Measurements from ENCODE around the gene VTA1. TPM values are rescaled to one million over a fixed set of nuclear protein-coding genes. Genes with fewer than 3 reads are reported as not detected.

The VTA1 gene
- total RNA-seq, 8 experiments from 2014 or later, result 49.3 to 78.3 (median 57.4) TPM

- 0 to 90% (median 55%) methylated on average over 1 to 3 of the region's 3 CpGs for WGBS, 10 experiments
- no peak overlapping the region for H3K27ac ChIP-seq
- no peaks in the 10 kb centered on the region for H3K4me1 ChIP-seq (replicated peaks in 1 of 2)
- no peak overlapping the region for H3K4me3 ChIP-seq
- no peak for ATAC-seq (replicated peaks in 6 of 8)
- in situ Hi-C loops (cut with MboI; ENCODE audit: low pct_unique_long_range_greater_than_20kb in 2 of 9, low sequenced_read_pairs in 9 of 9, unreplicated experiment in 9 of 9), result loop anchor here in 1 of 9 experiments (25.0 kb wide), 1 partner anchor 152 kb away; no protein-coding TSS in a partner anchor
Measured at GRCh38 chr6:142235272-142235671, 88.2 kb downstream of the VTA1 start.

- Histone ChIP-seq H3K27ac (no peak overlapping the region), H3K4me1 (replicated peaks in 1 of 2) (no peaks in the 10 kb centered on the region), H3K4me3 (no peak overlapping the region)
- WGBS, 10 experiments, result 8 to 89% (median 64%) methylated on average over 1 to 2 of the region's 2 CpGs
- ATAC-seq (replicated peaks in 6 of 8), result no peak
- in situ Hi-C loops (cut with MboI; ENCODE audit: low pct_unique_long_range_greater_than_20kb in 2 of 9, low sequenced_read_pairs in 9 of 9, unreplicated experiment in 9 of 9), result loop anchor here in 1 of 9 experiments (25.0 kb wide), 1 partner anchor 152 kb away; no protein-coding TSS in a partner anchor
Measured at GRCh38 chr6:142235791-142236190, 88.7 kb downstream of the VTA1 start.

GRCh38 chr6:142236691-142237090, 89.6 kb downstream of the VTA1 start:
- WGBS, 10 experiments, result 36 to 100% (median 91%) methylated on average over 1 to 4 of the region's 4 CpGs
- no peak for ATAC-seq (replicated peaks in 6 of 8)
- in situ Hi-C loops (cut with MboI; ENCODE audit: low pct_unique_long_range_greater_than_20kb in 2 of 9, low sequenced_read_pairs in 9 of 9, unreplicated experiment in 9 of 9), result loop anchor here in 1 of 9 experiments (25.0 kb wide), 1 partner anchor 151 kb away; no protein-coding TSS in a partner anchor

GRCh38 chr6:142238881-142239280, 91.8 kb downstream of the VTA1 start:
- peak in 1 of 8 experiments; percentile 34 for ATAC-seq (replicated peaks in 6 of 8)

More at GRCh38 chr6:142236691-142237090, 89.6 kb downstream of the VTA1 start:
- Histone ChIP-seq H3K4me3 (no peak overlapping the region), H3K27ac (no peak overlapping the region), H3K4me1 (replicated peaks in 1 of 2) (no peaks in the 10 kb centered on the region)

GRCh38 chr6:142240179-142240578, 93.1 kb downstream of the VTA1 start:
- in situ Hi-C loops (cut with MboI; ENCODE audit: low pct_unique_long_range_greater_than_20kb in 2 of 9, low sequenced_read_pairs in 9 of 9, unreplicated experiment in 9 of 9), result loop anchor here in 1 of 9 experiments (25.0 kb wide), 1 partner anchor 147 kb away; no protein-coding TSS in a partner anchor
- Histone ChIP-seq H3K4me1 (replicated peaks in 1 of 2) (no peaks in the 10 kb centered on the region), H3K27ac (no peak overlapping the region), H3K4me3 (no peak overlapping the region)
- 56 to 100% (median 91%) methylated on average over 2 to 4 of the region's 4 CpGs; no CpG with 5 or more reads in 1 of the 10 experiments for WGBS, 10 experiments
- no peak for ATAC-seq (replicated peaks in 6 of 8)

More at GRCh38 chr6:142238881-142239280, 91.8 kb downstream of the VTA1 start:
- in situ Hi-C loops (cut with MboI; ENCODE audit: low pct_unique_long_range_greater_than_20kb in 2 of 9, low sequenced_read_pairs in 9 of 9, unreplicated experiment in 9 of 9), result loop anchor here in 1 of 9 experiments (25.0 kb wide), 1 partner anchor 148 kb away; no protein-coding TSS in a partner anchor
- Histone ChIP-seq H3K27ac (no peak overlapping the region), H3K4me3 (no peak overlapping the region), H3K4me1 (replicated peaks in 1 of 2) (no peaks in the 10 kb centered on the region)
- WGBS, 10 experiments, result 0 to 100% (median 92%) methylated on average over 1 to 3 of the region's 3 CpGs; no CpG with 5 or more reads in 2 of the 10 experiments

- ATAC-seq (replicated peaks in 6 of 8), result no peak
- Histone ChIP-seq H3K4me3 (no peak overlapping the region), H3K27ac (no peak overlapping the region), H3K4me1 (replicated peaks in 1 of 2) (no peaks in the 10 kb centered on the region)
- in situ Hi-C loops (cut with MboI; ENCODE audit: low pct_unique_long_range_greater_than_20kb in 2 of 9, low sequenced_read_pairs in 9 of 9, unreplicated experiment in 9 of 9), result loop anchor here in 1 of 9 experiments (25.0 kb wide), 1 partner anchor 146 kb away; no protein-coding TSS in a partner anchor
Measured at GRCh38 chr6:142241061-142241460, 94.0 kb downstream of the VTA1 start.

- Histone ChIP-seq H3K27ac (no peak overlapping the region), H3K4me1 (replicated peaks in 1 of 2) (no peaks in the 10 kb centered on the region), H3K4me3 (no peak overlapping the region)
- 44 to 87% (median 67%) methylated on average over 2 to 4 of the region's 4 CpGs; no CpG with 5 or more reads in 1 of the 10 experiments for WGBS, 10 experiments
- ATAC-seq (replicated peaks in 6 of 8), result peak in 1 of 8 experiments; percentile 23
- in situ Hi-C loops (cut with MboI; ENCODE audit: low pct_unique_long_range_greater_than_20kb in 2 of 9, low sequenced_read_pairs in 9 of 9, unreplicated experiment in 9 of 9), result loop anchor here in 1 of 9 experiments (25.0 kb wide), 1 partner anchor 145 kb away; no protein-coding TSS in a partner anchor
Measured at GRCh38 chr6:142242269-142242668, 95.2 kb downstream of the VTA1 start.

GRCh38 chr6:142246960-142247359, 99.9 kb downstream of the VTA1 start:
- WGBS, 10 experiments, result 40 to 85% (median 77%) methylated on average over 2 to 6 of the region's 6 CpGs; no CpG with 5 or more reads in 2 of the 10 experiments
- in situ Hi-C loops (cut with MboI; ENCODE audit: low pct_unique_long_range_greater_than_20kb in 2 of 9, low sequenced_read_pairs in 9 of 9, unreplicated experiment in 9 of 9), result loop anchor here in 1 of 9 experiments (25.0 kb wide), 1 partner anchor 140 kb away; no protein-coding TSS in a partner anchor
- Histone ChIP-seq H3K27ac (no peak overlapping the region), H3K4me1 (replicated peaks in 1 of 2) (no peaks in the 10 kb centered on the region), H3K4me3 (no peak overlapping the region)
- ATAC-seq (replicated peaks in 6 of 8), result no peak

- in situ Hi-C loops (cut with MboI; ENCODE audit: low pct_unique_long_range_greater_than_20kb in 2 of 9, low sequenced_read_pairs in 9 of 9, unreplicated experiment in 9 of 9), result loop anchor here in 1 of 9 experiments (25.0 kb wide), 1 partner anchor 138 kb away; no protein-coding TSS in a partner anchor
- no peak overlapping the region for H3K27ac ChIP-seq
- ATAC-seq (replicated peaks in 6 of 8), result no peak
- H3K4me3 ChIP-seq, result no peak overlapping the region
- H3K4me1 ChIP-seq (replicated peaks in 1 of 2), result no peaks in the 10 kb centered on the region
- WGBS, 10 experiments, result 49 to 82% (median 71%) methylated on average over 2 to 3 of the region's 3 CpGs; no CpG with 5 or more reads in 3 of the 10 experiments
Measured at GRCh38 chr6:142249266-142249665, 102.2 kb downstream of the VTA1 start.

GRCh38 chr6:142251930-142252445, 104.9 kb downstream of the VTA1 start:
- Histone ChIP-seq H3K27ac (no peak overlapping the region), H3K4me1 (replicated peaks in 1 of 2) (no peaks in the 10 kb centered on the region), H3K4me3 (no peak overlapping the region)
- in situ Hi-C loops (cut with MboI; ENCODE audit: low pct_unique_long_range_greater_than_20kb in 2 of 9, low sequenced_read_pairs in 9 of 9, unreplicated experiment in 9 of 9), result no loop called here
- 0 to 88% (median 38%) methylated on average over 1 of the region's 1 CpG; no CpG with 5 or more reads in 2 of the 10 experiments for WGBS, 10 experiments
- no peak for ATAC-seq (replicated peaks in 6 of 8)

GRCh38 chr6:142254513-142254912, 107.5 kb downstream of the VTA1 start:
- no peak overlapping the region for H3K27ac ChIP-seq
- in situ Hi-C loops (cut with MboI; ENCODE audit: low pct_unique_long_range_greater_than_20kb in 2 of 9, low sequenced_read_pairs in 9 of 9, unreplicated experiment in 9 of 9), result no loop called here
- 40 to 93% (median 79%) methylated on average over 1 to 6 of the region's 6 CpGs for WGBS, 10 experiments

GRCh38 chr6:142255785-142256184, 108.7 kb downstream of the VTA1 start:
- Histone ChIP-seq H3K27ac (no peak overlapping the region), H3K4me3 (no peak overlapping the region), H3K4me1 (replicated peaks in 1 of 2) (no peaks in the 10 kb centered on the region)
- WGBS, 10 experiments, result 57 to 100% (median 90%) methylated on average over 1 to 2 of the region's 2 CpGs; no CpG with 5 or more reads in 1 of the 10 experiments
- ATAC-seq (replicated peaks in 6 of 8), result no peak
- in situ Hi-C loops (cut with MboI; ENCODE audit: low pct_unique_long_range_greater_than_20kb in 2 of 9, low sequenced_read_pairs in 9 of 9, unreplicated experiment in 9 of 9), result no loop called here

More at GRCh38 chr6:142254513-142254912, 107.5 kb downstream of the VTA1 start:
- Histone ChIP-seq H3K4me3 (no peak overlapping the region), H3K4me1 (replicated peaks in 1 of 2) (no peaks in the 10 kb centered on the region)
- no peak for ATAC-seq (replicated peaks in 6 of 8)

GRCh38 chr6:142258305-142258704, 111.2 kb downstream of the VTA1 start:
- no peak for ATAC-seq (replicated peaks in 6 of 8)
- Histone ChIP-seq H3K4me1 (replicated peaks in 1 of 2) (no peaks in the 10 kb centered on the region), H3K27ac (no peak overlapping the region), H3K4me3 (no peak overlapping the region)
- in situ Hi-C loops (cut with MboI; ENCODE audit: low pct_unique_long_range_greater_than_20kb in 2 of 9, low sequenced_read_pairs in 9 of 9, unreplicated experiment in 9 of 9), result no loop called here
- 43 to 96% (median 81%) methylated on average over 2 to 6 of the region's 6 CpGs for whole genome bisulfite sequencing, 10 experiments
